ENCODE measurements around the gene OR51B6. TPM values are rescaled to one million over a fixed set of nuclear protein-coding genes. Genes with fewer than 3 reads are reported as not detected.
"Not testable (repeated sequence)": the region's sequence is repeated elsewhere in the genome, so short reads cannot be mapped to it uniquely, and the experiment has no call there.

The OR51B6 gene
- total RNA-seq, 1 experiment from 2014 or later: not detected

- no peak overlapping the region for H3K27ac ChIP-seq (ENCODE audit: low read depth, low read length)
- no TSS peak for BruUV-seq (replicated peaks)
- ATAC-seq: no peak
- intact Hi-C loops (cut with micrococcal nuclease): no loop called here
- H4K20me1 ChIP-seq (ENCODE audit: insufficient read depth): 0 out of 2 replicates have a peak, but pooled peaks cover 10% of the 10 kb centered on the region
- H3K79me2 ChIP-seq (ENCODE audit: insufficient read depth, low read length): peaks cover 4% of the 10 kb centered on the region; the same call in 1 of the 2 replicates
- ChIA-PET RAD21 (ENCODE audit: low non-redundant PET in 1 of 2, low total read pairs in 2 of 2, uncharacterized antibody in 2 of 2, unreplicated experiment in 2 of 2) (no interaction called here), POLR2A (no interaction called here), CTCF (no interaction called here)
- no peaks in the 10 kb centered on the region for H3K9me3 ChIP-seq (ENCODE audit: control insufficient read depth in 1 of 2, insufficient read depth in 1 of 2, low read depth in 1 of 2, low read length in 2 of 2)
- H3K9me2 ChIP-seq (ENCODE audit: insufficient read depth): no peaks in the 10 kb centered on the region
- H3K4me2 ChIP-seq (ENCODE audit: low read length): no peak overlapping the region
- no peak overlapping the region for H3K9ac ChIP-seq (ENCODE audit: low read length)
- TF ChIP-seq EGR1 (IDR thresholded peaks at IDR 0.05; ENCODE audit: low read depth): no peak
- TF ChIP-seq JUND (IDR thresholded peaks at IDR 0.05): no peak
- TF ChIP-seq EZH2 (IDR thresholded peaks at IDR 0.05): no peak
- TF ChIP-seq ATF3 (IDR thresholded peaks at IDR 0.05): no peak
- TF ChIP-seq CBX3 (IDR thresholded peaks at IDR 0.05; ENCODE audit: low read depth): no peak
- H3K4me1 ChIP-seq (ENCODE audit: control insufficient read depth in 1 of 2, insufficient read depth in 2 of 2, low read length in 2 of 2): no peaks in the 10 kb centered on the region
- no peak overlapping the region for H3K4me3 ChIP-seq (replicated peaks in 1 of 2; ENCODE audit: low read depth in 1 of 2, low read length in 2 of 2)
- DNase-seq (ENCODE audit: low read depth, low spot score): no peak
- no peaks in the 10 kb centered on the region for H3K27me3 ChIP-seq (ENCODE audit: insufficient read depth, low read length)
- no peak overlapping the region for H2AFZ ChIP-seq (ENCODE audit: low read depth, low read length, poor library complexity, severe bottlenecking)
- H3K36me3 ChIP-seq (ENCODE audit: control insufficient read depth in 1 of 2, insufficient read depth in 2 of 2, low read length in 2 of 2): peaks cover 0 to 4% of the 10 kb centered on the region in 2 experiments; a peak in 2 of 4 replicates
Measured at GRCh38 chr11:5310423-5310822, 40.9 kb upstream of the OR51B6 start.

- H3K36me3 ChIP-seq (ENCODE audit: control insufficient read depth in 1 of 2, insufficient read depth in 2 of 2, low read length in 2 of 2); ATAC-seq; H2AFZ ChIP-seq (ENCODE audit: low read depth, low read length, poor library complexity, severe bottlenecking); H3K4me2 ChIP-seq (ENCODE audit: low read length); BruUV-seq (replicated peaks); H3K9me2 ChIP-seq (ENCODE audit: insufficient read depth); intact Hi-C loops (cut with micrococcal nuclease); H3K9me3 ChIP-seq (ENCODE audit: control insufficient read depth in 1 of 2, insufficient read depth in 1 of 2, low read depth in 1 of 2, low read length in 2 of 2); RAD21 ChIA-PET (ENCODE audit: low non-redundant PET in 1 of 2, low total read pairs in 2 of 2, uncharacterized antibody in 2 of 2, unreplicated experiment in 2 of 2); H3K27ac ChIP-seq (ENCODE audit: low read depth, low read length); DNase-seq (ENCODE audit: low read depth, low spot score); CTCF ChIA-PET; H3K9ac ChIP-seq (ENCODE audit: low read length); H3K4me3 ChIP-seq (replicated peaks in 1 of 2; ENCODE audit: low read depth in 1 of 2, low read length in 2 of 2); H3K79me2 ChIP-seq (ENCODE audit: insufficient read depth, low read length); H3K4me1 ChIP-seq (ENCODE audit: control insufficient read depth in 1 of 2, insufficient read depth in 2 of 2, low read length in 2 of 2); H3K27me3 ChIP-seq (ENCODE audit: insufficient read depth, low read length): not testable (repeated sequence)
- H4K20me1 ChIP-seq (ENCODE audit: insufficient read depth): 0 out of 2 replicates have a peak, but pooled peaks cover 10% of the 10 kb centered on the region
- POLR2A ChIA-PET: interaction anchor here (0.6 kb wide), 1 partner anchor 37 kb away, joined by 4 read pairs; no protein-coding TSS in a partner anchor
Measured at GRCh38 chr11:5313326-5314023, 37.8 kb upstream of the OR51B6 start.
